Astrocyte (in vitro differentiated cells and primary cell): ENCODE results near the gene UPF2. TPM values are rescaled to one million over a fixed set of nuclear protein-coding genes. Genes with fewer than 3 reads are reported as not detected.

Experiments used
- DNase-seq: peaks from one replicate; pipeline ENCODE4 v3.0.0-alpha.2; 2010; ENCODE audit warnings: low read depth
- FAIRE-seq: peaks from 2 replicates; lab custom pipeline; 2011; peaks lifted over from hg19 to GRCh38; lab: Jason Lieb, UNC
- H2AFZ ChIP-seq: 2 replicates; pipeline ENCODE4 v1.6.0; 2012; ENCODE audit warnings: low read depth, low read length, inconsistent platforms
- H3K27ac ChIP-seq: 2 replicates; pipeline ENCODE4 v1.5.1; 2011; ENCODE audit warnings: low read depth, low read length, inconsistent platforms
- H3K27me3 ChIP-seq: 2 replicates; pipeline ENCODE4 v1.6.0; 2011; ENCODE audit warnings: low read length, inconsistent platforms; ENCODE audit not compliant: insufficient read depth
- H3K36me3 ChIP-seq: 2 replicates; pipeline ENCODE4 v1.5.1; 2011; ENCODE audit warnings: low read length, inconsistent platforms; ENCODE audit not compliant: insufficient read depth
- H3K4me1 ChIP-seq: 2 replicates; pipeline ENCODE4 v1.5.1; 2011; ENCODE audit warnings: low read length, inconsistent platforms; ENCODE audit not compliant: insufficient read depth
- H3K4me2 ChIP-seq: 2 replicates; pipeline ENCODE4 v1.6.0; 2012; ENCODE audit warnings: low read length, inconsistent platforms
- H3K4me3 ChIP-seq: 2 replicates; pipeline ENCODE4 v1.5.1; 2011; ENCODE audit warnings: low read depth, mild to moderate bottlenecking, low read length, inconsistent platforms; ENCODE audit not compliant: insufficient read depth
- H3K79me2 ChIP-seq: 2 replicates; pipeline ENCODE4 v1.6.0; 2012; ENCODE audit warnings: mild to moderate bottlenecking, low read length, inconsistent platforms; ENCODE audit not compliant: insufficient read depth
- H3K9ac ChIP-seq: 2 replicates; pipeline ENCODE4 v1.6.0; 2012; ENCODE audit warnings: mild to moderate bottlenecking, low read length, inconsistent platforms
- H3K9me3 ChIP-seq: 2 replicates; pipeline ENCODE4 v1.5.1; 2012; ENCODE audit warnings: low read depth, mild to moderate bottlenecking, low read length, inconsistent platforms; ENCODE audit not compliant: insufficient read depth
- H4K20me1 ChIP-seq: 2 replicates; pipeline ENCODE4 v1.6.0; 2012; ENCODE audit warnings: low read length, inconsistent platforms; ENCODE audit not compliant: insufficient read depth
- H3K27ac Mint-ChIP-seq: one replicate; pipeline ENCODE4 v1.8.0; 2021; ENCODE audit warnings: mild to moderate bottlenecking, mixed read lengths; ENCODE audit not compliant: unreplicated experiment
- H3K27me3 Mint-ChIP-seq: one replicate; pipeline ENCODE4 v1.8.0; 2021; ENCODE audit warnings: low read depth, mixed read lengths; ENCODE audit not compliant: unreplicated experiment
- H3K36me3 Mint-ChIP-seq: one replicate; pipeline ENCODE4 v1.8.0; 2021; ENCODE audit warnings: low read depth, mixed read lengths; ENCODE audit not compliant: unreplicated experiment
- H3K4me1 Mint-ChIP-seq: one replicate; pipeline ENCODE4 v1.8.0; 2021; ENCODE audit warnings: low read depth, mixed read lengths; ENCODE audit not compliant: unreplicated experiment
- H3K4me3 Mint-ChIP-seq: one replicate; pipeline ENCODE4 v1.8.0; 2021; ENCODE audit warnings: mild to moderate bottlenecking, moderate library complexity, mixed read lengths; ENCODE audit not compliant: unreplicated experiment
- H3K9me3 Mint-ChIP-seq: one replicate; pipeline ENCODE4 v1.8.0; 2021; ENCODE audit warnings: mild to moderate bottlenecking, mixed read lengths; ENCODE audit not compliant: unreplicated experiment
- CTCF ChIP-seq: IDR thresholded peaks from 2 replicates; pipeline ENCODE4 v1.5.1; 2011; ENCODE audit warnings: low read depth, mild to moderate bottlenecking, inconsistent platforms, low read length, moderate library complexity; ENCODE audit not compliant: insufficient read depth
- EZH2 ChIP-seq: IDR thresholded peaks from 2 replicates; pipeline ENCODE4 v1.6.1; 2012; ENCODE audit warnings: mild to moderate bottlenecking, low read length, inconsistent platforms; ENCODE audit not compliant: insufficient read depth
- total RNA-seq: library from RNA; stranded (reverse); gene quantifications from 2 replicates; pipeline ENCODE4 v1.2.1, GENCODE V29; 2021

The UPF2 gene
- total RNA-seq, 1 donor from 2014 or later, result 23.2 TPM

- H3K4me1 Mint-ChIP-seq, result peaks cover 3% of the 10 kb centered on the region
- H3K36me3 Mint-ChIP-seq, result peaks cover 13% of the 10 kb centered on the region
- Histone ChIP-seq H4K20me1 (peaks cover 22% of the 10 kb centered on the region), H2AFZ (no peak overlapping the region), H3K4me1 (no peaks in the 10 kb centered on the region), H3K4me3 (no peak overlapping the region), H3K27me3 (no peaks in the 10 kb centered on the region), H3K36me3 (peaks cover 12% of the 10 kb centered on the region), H3K79me2 (peaks cover 54% of the 10 kb centered on the region), H3K4me2 (no peak overlapping the region), H3K27ac (no peak overlapping the region), H3K9ac (no peak overlapping the region), H3K9me3 (no peaks in the 10 kb centered on the region)
- no peaks in the 10 kb centered on the region for H3K27me3 Mint-ChIP-seq
- no peak overlapping the region for H3K27ac Mint-ChIP-seq
- TF ChIP-seq CTCF (no peak), EZH2 (no peak)
- DNase-seq (no peak), FAIRE-seq (no peak)
- no peak overlapping the region for H3K4me3 Mint-ChIP-seq
- H3K9me3 Mint-ChIP-seq, result no peaks in the 10 kb centered on the region
Observed at GRCh38 chr10:12027539-12027938, 15.1 kb downstream of the UPF2 start.

GRCh38 chr10:12025591-12025990 lies 17.0 kb downstream of the UPF2 start:
- TF ChIP-seq EZH2 (no peak), CTCF (no peak)
- Mint-ChIP-seq H3K27me3 (no peaks in the 10 kb centered on the region), H3K36me3 (peaks cover 10% of the 10 kb centered on the region), H3K9me3 (no peaks in the 10 kb centered on the region), H3K4me1 (peaks cover 3% of the 10 kb centered on the region), H3K4me3 (no peak overlapping the region), H3K27ac (no peak overlapping the region)
- DNase-seq (no peak), FAIRE-seq (no peak)
- Histone ChIP-seq H2AFZ (no peak overlapping the region), H4K20me1 (peaks cover 29% of the 10 kb centered on the region), H3K9ac (no peak overlapping the region), H3K27ac (no peak overlapping the region), H3K36me3 (peaks cover 12% of the 10 kb centered on the region), H3K79me2 (peaks cover 59% of the 10 kb centered on the region), H3K4me1 (no peaks in the 10 kb centered on the region), H3K4me3 (no peak overlapping the region), H3K4me2 (no peak overlapping the region), H3K27me3 (no peaks in the 10 kb centered on the region), H3K9me3 (no peaks in the 10 kb centered on the region)

- DNase-seq (no peak), FAIRE-seq (no peak)
- no peaks in the 10 kb centered on the region for H3K27me3 ChIP-seq
- no peak overlapping the region for H3K27ac Mint-ChIP-seq
- H3K36me3 ChIP-seq, result peaks cover 8% of the 10 kb centered on the region
- H3K9me3 Mint-ChIP-seq, result no peaks in the 10 kb centered on the region
- TF ChIP-seq CTCF (no peak), EZH2 (no peak)
- H3K4me1 ChIP-seq, result no peaks in the 10 kb centered on the region
- peaks cover 5% of the 10 kb centered on the region for H3K36me3 Mint-ChIP-seq
- no peak overlapping the region for H3K9ac ChIP-seq
- H3K4me1 Mint-ChIP-seq, result peaks cover 3% of the 10 kb centered on the region
- no peak overlapping the region for H3K4me2 ChIP-seq
- H3K9me3 ChIP-seq, result no peaks in the 10 kb centered on the region
- H3K27ac ChIP-seq, result no peak overlapping the region
- H3K79me2 ChIP-seq, result peaks cover 68% of the 10 kb centered on the region
- H3K4me3 ChIP-seq, result no peak overlapping the region
- no peaks in the 10 kb centered on the region for H3K27me3 Mint-ChIP-seq
- H3K4me3 Mint-ChIP-seq, result no peak overlapping the region
- H2AFZ ChIP-seq, result no peak overlapping the region
- peaks cover 34% of the 10 kb centered on the region for H4K20me1 ChIP-seq
Observed at GRCh38 chr10:12022580-12023257, 19.9 kb downstream of the UPF2 start.
